NB4 (cell line): ENCODE results near the gene IRX4.

Experiments used
- POLR2A ChIP-seq: IDR thresholded peaks from 2 replicates; pipeline ENCODE4 v1.6.1; 2011; ENCODE audit warnings: mild to moderate bottlenecking; ENCODE audit not compliant: insufficient read length; ENCODE audit errors: extremely low read depth
- TF ChIP-seq, protein P1 (sequence below): IDR thresholded peaks from one replicate; pipeline ENCODE4 v1.5.1; 2012; ENCODE audit warnings: low read depth, low read length

DNA sequence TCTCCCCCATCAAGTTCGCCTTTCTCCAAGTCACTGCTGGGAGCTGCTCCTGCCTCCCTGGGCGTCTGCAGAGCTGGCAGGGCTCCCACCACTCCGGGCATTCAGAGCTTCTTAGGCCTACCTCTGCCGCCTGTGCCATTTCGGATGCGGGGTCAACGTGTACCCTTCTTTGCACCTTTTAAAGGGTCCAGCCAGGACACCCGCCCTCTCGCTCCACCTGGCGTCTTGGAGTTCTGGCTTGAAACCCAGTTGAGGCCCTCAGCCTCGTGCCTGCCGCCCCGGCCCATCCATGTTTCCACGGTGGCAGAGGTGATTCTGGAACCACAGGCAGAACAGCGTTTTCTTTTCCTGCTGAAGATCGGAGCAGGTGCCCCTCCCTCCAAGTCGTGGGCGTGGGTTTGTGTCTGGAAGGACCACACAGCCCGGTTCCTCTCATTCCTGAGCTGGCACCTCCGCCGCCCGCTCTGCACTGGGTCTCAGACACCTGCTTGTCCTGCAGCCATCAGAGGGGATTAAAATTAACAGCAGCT is 48.6 kb downstream of the IRX4 start:
- no peak for TF ChIP-seq POLR2A
- TF ChIP-seq, protein P1, sequence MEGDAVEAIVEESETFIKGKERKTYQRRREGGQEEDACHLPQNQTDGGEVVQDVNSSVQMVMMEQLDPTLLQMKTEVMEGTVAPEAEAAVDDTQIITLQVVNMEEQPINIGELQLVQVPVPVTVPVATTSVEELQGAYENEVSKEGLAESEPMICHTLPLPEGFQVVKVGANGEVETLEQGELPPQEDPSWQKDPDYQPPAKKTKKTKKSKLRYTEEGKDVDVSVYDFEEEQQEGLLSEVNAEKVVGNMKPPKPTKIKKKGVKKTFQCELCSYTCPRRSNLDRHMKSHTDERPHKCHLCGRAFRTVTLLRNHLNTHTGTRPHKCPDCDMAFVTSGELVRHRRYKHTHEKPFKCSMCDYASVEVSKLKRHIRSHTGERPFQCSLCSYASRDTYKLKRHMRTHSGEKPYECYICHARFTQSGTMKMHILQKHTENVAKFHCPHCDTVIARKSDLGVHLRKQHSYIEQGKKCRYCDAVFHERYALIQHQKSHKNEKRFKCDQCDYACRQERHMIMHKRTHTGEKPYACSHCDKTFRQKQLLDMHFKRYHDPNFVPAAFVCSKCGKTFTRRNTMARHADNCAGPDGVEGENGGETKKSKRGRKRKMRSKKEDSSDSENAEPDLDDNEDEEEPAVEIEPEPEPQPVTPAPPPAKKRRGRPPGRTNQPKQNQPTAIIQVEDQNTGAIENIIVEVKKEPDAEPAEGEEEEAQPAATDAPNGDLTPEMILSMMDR, result no peak
